Astrocyte (in vitro differentiated cells and primary cell): ENCODE data around the gene MIDN. TPM values are rescaled to one million over a fixed set of nuclear protein-coding genes. Genes with fewer than 3 reads are reported as not detected.

Experiments
- DNase-seq: peaks from one replicate; pipeline ENCODE4 v3.0.0-alpha.2; 2010; ENCODE audit warnings: low read depth
- FAIRE-seq: peaks from 2 replicates; lab custom pipeline; 2011; peaks lifted over from hg19 to GRCh38; lab: Jason Lieb, UNC
- H2AFZ ChIP-seq: 2 replicates; pipeline ENCODE4 v1.6.0; 2012; ENCODE audit warnings: low read depth, low read length, inconsistent platforms
- H3K27ac ChIP-seq: 2 replicates; pipeline ENCODE4 v1.5.1; 2011; ENCODE audit warnings: low read depth, low read length, inconsistent platforms
- H3K27me3 ChIP-seq: 2 replicates; pipeline ENCODE4 v1.6.0; 2011; ENCODE audit warnings: low read length, inconsistent platforms; ENCODE audit not compliant: insufficient read depth
- H3K36me3 ChIP-seq: 2 replicates; pipeline ENCODE4 v1.5.1; 2011; ENCODE audit warnings: low read length, inconsistent platforms; ENCODE audit not compliant: insufficient read depth
- H3K4me1 ChIP-seq: 2 replicates; pipeline ENCODE4 v1.5.1; 2011; ENCODE audit warnings: low read length, inconsistent platforms; ENCODE audit not compliant: insufficient read depth
- H3K4me2 ChIP-seq: 2 replicates; pipeline ENCODE4 v1.6.0; 2012; ENCODE audit warnings: low read length, inconsistent platforms
- H3K4me3 ChIP-seq: 2 replicates; pipeline ENCODE4 v1.5.1; 2011; ENCODE audit warnings: low read depth, mild to moderate bottlenecking, low read length, inconsistent platforms; ENCODE audit not compliant: insufficient read depth
- H3K79me2 ChIP-seq: 2 replicates; pipeline ENCODE4 v1.6.0; 2012; ENCODE audit warnings: mild to moderate bottlenecking, low read length, inconsistent platforms; ENCODE audit not compliant: insufficient read depth
- H3K9ac ChIP-seq: 2 replicates; pipeline ENCODE4 v1.6.0; 2012; ENCODE audit warnings: mild to moderate bottlenecking, low read length, inconsistent platforms
- H3K9me3 ChIP-seq: 2 replicates; pipeline ENCODE4 v1.5.1; 2012; ENCODE audit warnings: low read depth, mild to moderate bottlenecking, low read length, inconsistent platforms; ENCODE audit not compliant: insufficient read depth
- H4K20me1 ChIP-seq: 2 replicates; pipeline ENCODE4 v1.6.0; 2012; ENCODE audit warnings: low read length, inconsistent platforms; ENCODE audit not compliant: insufficient read depth
- H3K27ac Mint-ChIP-seq: one replicate; pipeline ENCODE4 v1.8.0; 2021; ENCODE audit warnings: mild to moderate bottlenecking, mixed read lengths; ENCODE audit not compliant: unreplicated experiment
- H3K27me3 Mint-ChIP-seq: one replicate; pipeline ENCODE4 v1.8.0; 2021; ENCODE audit warnings: low read depth, mixed read lengths; ENCODE audit not compliant: unreplicated experiment
- H3K36me3 Mint-ChIP-seq: one replicate; pipeline ENCODE4 v1.8.0; 2021; ENCODE audit warnings: low read depth, mixed read lengths; ENCODE audit not compliant: unreplicated experiment
- H3K4me1 Mint-ChIP-seq: one replicate; pipeline ENCODE4 v1.8.0; 2021; ENCODE audit warnings: low read depth, mixed read lengths; ENCODE audit not compliant: unreplicated experiment
- H3K4me3 Mint-ChIP-seq: one replicate; pipeline ENCODE4 v1.8.0; 2021; ENCODE audit warnings: mild to moderate bottlenecking, moderate library complexity, mixed read lengths; ENCODE audit not compliant: unreplicated experiment
- H3K9me3 Mint-ChIP-seq: one replicate; pipeline ENCODE4 v1.8.0; 2021; ENCODE audit warnings: mild to moderate bottlenecking, mixed read lengths; ENCODE audit not compliant: unreplicated experiment
- EZH2 ChIP-seq: IDR thresholded peaks from 2 replicates; pipeline ENCODE4 v1.6.1; 2012; ENCODE audit warnings: mild to moderate bottlenecking, low read length, inconsistent platforms; ENCODE audit not compliant: insufficient read depth
- total RNA-seq: library from RNA; stranded (reverse); gene quantifications from 2 replicates; pipeline ENCODE4 v1.2.1, GENCODE V29; 2021
- TF ChIP-seq, protein P1 (sequence below): IDR thresholded peaks from 2 replicates; pipeline ENCODE4 v1.5.1; 2011; ENCODE audit warnings: low read depth, mild to moderate bottlenecking, inconsistent platforms, low read length, moderate library complexity; ENCODE audit not compliant: insufficient read depth

MIDN gene
- total RNA-seq, 1 donor from 2014 or later = 141 TPM

DNA sequence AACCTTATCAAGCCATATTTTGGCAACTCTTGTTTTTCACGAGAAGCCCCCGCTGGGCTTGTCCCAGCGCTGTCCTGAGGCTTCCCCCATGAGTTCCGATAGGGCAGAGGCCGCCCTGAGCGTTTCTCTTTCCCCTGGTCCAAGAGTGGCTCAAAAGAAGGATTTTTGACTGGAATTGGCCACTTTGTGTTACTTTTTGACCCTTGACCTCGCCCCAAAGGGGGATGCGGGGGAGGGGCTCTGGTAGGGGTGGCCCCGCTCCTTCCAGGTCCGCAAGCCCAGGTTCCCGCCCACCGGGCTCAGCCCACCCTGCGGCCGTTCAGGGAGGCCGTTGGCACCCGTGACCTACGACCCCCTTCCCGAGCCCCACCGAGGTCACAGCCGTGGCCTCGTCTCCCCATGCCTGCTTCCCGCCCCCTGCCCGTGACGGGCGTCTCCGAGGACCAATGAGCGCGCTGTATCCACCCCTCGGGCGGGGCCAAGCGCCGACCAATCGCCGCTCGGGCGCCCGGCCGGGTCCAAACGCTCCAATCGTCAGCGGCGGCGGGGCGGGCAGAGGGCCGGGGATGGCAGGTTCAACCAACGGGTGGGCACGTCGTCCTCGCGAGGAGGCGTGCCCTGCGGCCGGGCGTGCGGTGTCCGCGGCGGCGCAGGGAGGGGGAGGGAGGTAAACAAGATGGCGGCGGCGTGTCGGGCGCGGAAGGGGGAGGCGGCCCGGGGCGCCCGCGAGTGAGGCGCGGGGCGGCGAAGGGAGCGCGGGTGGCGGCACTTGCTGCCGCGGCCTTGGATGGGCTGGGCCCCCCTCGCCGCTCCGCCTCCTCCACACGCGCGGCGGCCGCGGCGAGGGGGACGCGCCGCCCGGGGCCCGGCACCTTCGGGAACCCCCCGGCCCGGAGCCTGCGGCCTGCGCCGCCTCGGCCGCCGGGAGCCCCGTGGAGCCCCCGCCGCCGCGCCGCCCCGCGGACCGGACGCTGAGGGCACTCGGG, 43.0 kb upstream of the MIDN start, which contains the start of gene STK11:
STK11 (plus strand) TSS at position 665 of the 986 bp plus-strand sequence. CDS start 1,136 bp downstream, outside the sequence.
- peak within 1 kb of the TSS; percentile 99 for H3K4me2 ChIP-seq
- DNase-seq (peak; percentile 88), FAIRE-seq (no peak)
- peaks cover 2% of the 10 kb centered on the region for H3K36me3 Mint-ChIP-seq
- H3K79me2 ChIP-seq = peaks cover 43% of the 10 kb centered on the region
- peak within 1 kb of the TSS; percentile 83 for H3K9ac ChIP-seq
- H3K27me3 Mint-ChIP-seq = no peaks in the 10 kb centered on the region
- peak within 1 kb of the TSS; percentile 98 for H3K4me3 Mint-ChIP-seq
- H3K4me1 ChIP-seq = peaks cover 30% of the 10 kb centered on the region
- H4K20me1 ChIP-seq = peaks cover 40% of the 10 kb centered on the region
- peaks cover 17% of the 10 kb centered on the region for H3K4me1 Mint-ChIP-seq
- H3K36me3 ChIP-seq = no peaks in the 10 kb centered on the region
- H3K27me3 ChIP-seq = no peaks in the 10 kb centered on the region
- TF ChIP-seq, protein P1, sequence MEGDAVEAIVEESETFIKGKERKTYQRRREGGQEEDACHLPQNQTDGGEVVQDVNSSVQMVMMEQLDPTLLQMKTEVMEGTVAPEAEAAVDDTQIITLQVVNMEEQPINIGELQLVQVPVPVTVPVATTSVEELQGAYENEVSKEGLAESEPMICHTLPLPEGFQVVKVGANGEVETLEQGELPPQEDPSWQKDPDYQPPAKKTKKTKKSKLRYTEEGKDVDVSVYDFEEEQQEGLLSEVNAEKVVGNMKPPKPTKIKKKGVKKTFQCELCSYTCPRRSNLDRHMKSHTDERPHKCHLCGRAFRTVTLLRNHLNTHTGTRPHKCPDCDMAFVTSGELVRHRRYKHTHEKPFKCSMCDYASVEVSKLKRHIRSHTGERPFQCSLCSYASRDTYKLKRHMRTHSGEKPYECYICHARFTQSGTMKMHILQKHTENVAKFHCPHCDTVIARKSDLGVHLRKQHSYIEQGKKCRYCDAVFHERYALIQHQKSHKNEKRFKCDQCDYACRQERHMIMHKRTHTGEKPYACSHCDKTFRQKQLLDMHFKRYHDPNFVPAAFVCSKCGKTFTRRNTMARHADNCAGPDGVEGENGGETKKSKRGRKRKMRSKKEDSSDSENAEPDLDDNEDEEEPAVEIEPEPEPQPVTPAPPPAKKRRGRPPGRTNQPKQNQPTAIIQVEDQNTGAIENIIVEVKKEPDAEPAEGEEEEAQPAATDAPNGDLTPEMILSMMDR = no peak
- no peaks in the 10 kb centered on the region for H3K9me3 ChIP-seq
- H3K27ac ChIP-seq = peak within 1 kb of the TSS; percentile 63
- H3K27ac Mint-ChIP-seq = peak within 1 kb of the TSS; percentile 86
- peak within 1 kb of the TSS; percentile 64 for H2AFZ ChIP-seq
- no peaks in the 10 kb centered on the region for H3K9me3 Mint-ChIP-seq
- peak within 1 kb of the TSS; percentile 79 for H3K4me3 ChIP-seq

GRCh38 chr19:1206150-1206863, 42.1 kb upstream of the MIDN start:
- Mint-ChIP-seq H3K9me3 (no peaks in the 10 kb centered on the region), H3K27ac (peak overlapping the region; percentile 86), H3K36me3 (peaks cover 2% of the 10 kb centered on the region), H3K4me3 (peak overlapping the region; percentile 98), H3K27me3 (no peaks in the 10 kb centered on the region), H3K4me1 (peaks cover 18% of the 10 kb centered on the region)
- Histone ChIP-seq H3K79me2 (peaks cover 52% of the 10 kb centered on the region), H3K9me3 (no peaks in the 10 kb centered on the region), H3K36me3 (no peaks in the 10 kb centered on the region), H3K27ac (peak overlapping the region; percentile 63), H3K27me3 (no peaks in the 10 kb centered on the region), H2AFZ (no peak overlapping the region), H4K20me1 (peaks cover 41% of the 10 kb centered on the region), H3K9ac (peak overlapping the region; percentile 83), H3K4me2 (peak overlapping the region; percentile 99), H3K4me3 (peak overlapping the region; percentile 79), H3K4me1 (peaks cover 31% of the 10 kb centered on the region)
- DNase-seq (no peak), FAIRE-seq (no peak)
- TF ChIP-seq, protein P1 = no peak
- TF ChIP-seq EZH2 = no peak
